HCT116 (cell line): ENCODE data around the gene RXFP4. TPM values are rescaled to one million over a fixed set of nuclear protein-coding genes. Genes with fewer than 3 reads are reported as not detected.

Experiments
- ATAC-seq: fragments of 200-7000 bp; cut with Tn5 transposase; 2 replicates; pipeline ENCODE4 v1.9.1; 2020; ENCODE audit warnings: mild to moderate bottlenecking, moderate library complexity
- BruUV-seq: library from RNA; stranded (reverse); fragments of 400-500 nt; replicated peaks from 2 replicates; lab custom pipeline; 2021; lab: Mats Ljungman, UMichigan
- CTCF ChIA-PET: fragments of 300-600 bp; sonication (Branson Sonifier 250); formaldehyde crosslinking; loops from one replicate; lab custom pipeline; 2021; ENCODE audit warnings: antibody characterized with exemption; lab: Charles Lee
- POLR2A ChIA-PET: fragments of 300-600, 350-600 bp; sonication (Branson Sonifier 250); formaldehyde crosslinking; loops from one replicate; lab custom pipeline; 2021; ENCODE audit warnings: antibody characterized with exemption; lab: Charles Lee
- RAD21 ChIA-PET, 2 experiments: fragments of 300-600 bp; sonication (Branson Sonifier 250); formaldehyde crosslinking; loops; one replicate each; lab custom pipeline; 2023; ENCODE audit warnings: low total read pairs in 2 of 2; ENCODE audit not compliant: uncharacterized antibody in 2 of 2, unreplicated experiment in 2 of 2, low non-redundant PET in 1 of 2; lab: Charles Lee
- DNase-seq: peaks from one replicate; pipeline ENCODE4 v3.0.0-alpha.2; 2010; ENCODE audit warnings: low read depth, low spot score
- H2AFZ ChIP-seq: fragments of 200-600 bp; shearing (Covaris generic), sonication (generic); 2 replicates; pipeline ENCODE4 v1.6.1; 2017; ENCODE audit warnings: low read depth, mixed run types, mixed read lengths, antibody characterized with exemption, low read length; ENCODE audit not compliant: poor library complexity, severe bottlenecking
- H3K27ac ChIP-seq: 2 replicates; pipeline ENCODE4 v1.5.1; 2012; ENCODE audit warnings: low read depth, low read length
- H3K27me3 ChIP-seq: fragments of 200-600 bp; sonication (generic); 2 replicates; pipeline ENCODE4 v1.6.1; 2016; ENCODE audit warnings: mixed run types, low read length, mixed read lengths; ENCODE audit not compliant: insufficient read depth
- H3K36me3 ChIP-seq, 2 experiments: fragments of 200-500 bp in 1 of 2; fragments of 200-600 bp in 1 of 2; sonication (Bioruptor generic) in 1 of 2; sonication (generic) in 1 of 2; 2 replicates each; pipeline versions ENCODE4 v1.5.1 to v1.6.1; 2014 to 2016; ENCODE audit warnings: low read length in 2 of 2, inconsistent platforms in 1 of 2, mixed read lengths in 1 of 2, mixed run types in 1 of 2; ENCODE audit not compliant: insufficient read depth in 2 of 2, control insufficient read depth in 1 of 2
- H3K4me1 ChIP-seq, 2 experiments: fragments of 200-600 bp in 1 of 2; sonication (generic) in 1 of 2; 2 replicates each; pipeline versions ENCODE4 v1.5.1 to v1.6.1; 2012 to 2017; ENCODE audit warnings: low read length in 2 of 2, inconsistent platforms in 1 of 2, mild to moderate bottlenecking in 1 of 2, mixed read lengths in 1 of 2, mixed run types in 1 of 2, moderate library complexity in 1 of 2; ENCODE audit not compliant: insufficient read depth in 2 of 2, control insufficient read depth in 1 of 2
- H3K4me2 ChIP-seq: fragments of 200-600 bp; sonication (generic); 2 replicates; pipeline ENCODE4 v1.6.1; 2017; ENCODE audit warnings: mixed run types, low read length, mixed read lengths
- H3K4me3 ChIP-seq, 2 experiments: fragments of 200-600 bp in 1 of 2; sonication (generic) in 1 of 2; replicated peaks in 1 of 2; 2 replicates each; pipeline ENCODE4 v1.5.1; 2011 to 2016; ENCODE audit warnings: low read length in 2 of 2, control low read depth in 1 of 2, low read depth in 1 of 2, mild to moderate bottlenecking in 1 of 2, mixed read lengths in 1 of 2, mixed run types in 1 of 2
- H3K79me2 ChIP-seq: fragments of 200-600 bp; sonication (generic); 2 replicates; pipeline ENCODE4 v1.6.1; 2017; ENCODE audit warnings: mild to moderate bottlenecking, mixed run types, low read length, moderate library complexity, mixed read lengths; ENCODE audit not compliant: insufficient read depth
- H3K9ac ChIP-seq: fragments of 200-600 bp; sonication (generic); 2 replicates; pipeline ENCODE4 v1.6.1; 2016; ENCODE audit warnings: low read length, mixed read lengths
- H3K9me2 ChIP-seq: fragments of 200-600 bp; sonication (generic), shearing (Covaris generic); 2 replicates; pipeline ENCODE4 v1.6.1; 2017; ENCODE audit warnings: mixed run types, mild to moderate bottlenecking, moderate library complexity; ENCODE audit not compliant: insufficient read depth
- H3K9me3 ChIP-seq, 2 experiments: fragments of 200-500 bp in 1 of 2; fragments of 200-600 bp in 1 of 2; sonication (Bioruptor generic) in 1 of 2; sonication (generic) in 1 of 2; 2 replicates each; pipeline ENCODE4 v1.6.1; 2014 to 2017; ENCODE audit warnings: low read length in 2 of 2, mixed read lengths in 2 of 2, inconsistent platforms in 1 of 2, low read depth in 1 of 2, mild to moderate bottlenecking in 1 of 2, mixed run types in 1 of 2, moderate library complexity in 1 of 2; ENCODE audit not compliant: control insufficient read depth in 1 of 2, insufficient read depth in 1 of 2
- H4K20me1 ChIP-seq: fragments of 200-600 bp; sonication (generic), shearing (Covaris generic); 2 replicates; pipeline ENCODE4 v1.6.1; 2017; ENCODE audit warnings: mixed run types, mild to moderate bottlenecking, moderate library complexity; ENCODE audit not compliant: insufficient read depth
- EGR1 ChIP-seq: IDR thresholded peaks from 2 replicates; pipeline ENCODE4 v1.6.1; 2012; ENCODE audit warnings: low read depth
- ELF1 ChIP-seq: IDR thresholded peaks from 2 replicates; pipeline ENCODE4 v1.6.1; 2012; ENCODE audit warnings: low read depth, borderline replicate concordance
- EZH2 ChIP-seq: fragments of 200-600 bp; sonication (generic); IDR thresholded peaks from 2 replicates; pipeline ENCODE4 v1.6.1; 2017; ENCODE audit warnings: antibody characterized with exemption, mixed run types
- FOSL1 ChIP-seq: IDR thresholded peaks from 2 replicates; pipeline ENCODE4 v1.6.1; 2012; ENCODE audit warnings: low read depth
- POLR2AphosphoS5 ChIP-seq: IDR thresholded peaks from 2 replicates; pipeline ENCODE4 v1.6.1; 2011; ENCODE audit warnings: mild to moderate bottlenecking, low read depth, low read length, moderate library complexity
- SIN3A ChIP-seq: IDR thresholded peaks from 2 replicates; pipeline ENCODE4 v1.6.1; 2012; ENCODE audit warnings: low read depth
- SP1 ChIP-seq: IDR thresholded peaks from 2 replicates; pipeline ENCODE4 v1.6.1; 2012; ENCODE audit warnings: low read depth
- SRF ChIP-seq: IDR thresholded peaks from 2 replicates; pipeline ENCODE4 v1.6.1; 2012; ENCODE audit warnings: low read depth
- TCF7L2 ChIP-seq: IDR thresholded peaks from 2 replicates; pipeline ENCODE4 v1.7.0; 2011; ENCODE audit warnings: borderline replicate concordance, inconsistent platforms; ENCODE audit not compliant: insufficient read depth, insufficient read length; ENCODE audit errors: extremely low read depth
- ZFX ChIP-seq: fragments of 450-650 bp; IDR thresholded peaks from 2 replicates; pipeline ENCODE4 v1.6.1; 2017
- ZNF274 ChIP-seq: fragments of 200-500 bp; sonication (Bioruptor generic); IDR thresholded peaks from 2 replicates; pipeline ENCODE4 v1.6.1; 2014; ENCODE audit warnings: mild to moderate bottlenecking, low read depth, low read length, inconsistent platforms
- intact Hi-C: fragments of 100-400 bp; cut with micrococcal nuclease; formaldehyde crosslinking; loops from 2 replicates; pipeline ENCODE4 v1.10.0; 2022
- total RNA-seq: library from RNA; stranded (reverse); gene quantifications from one replicate; pipeline ENCODE4 v1.2.1, GENCODE V29; 2021; ENCODE audit not compliant: unreplicated experiment
- TF ChIP-seq, protein P1 (sequence below): IDR thresholded peaks from 2 replicates; pipeline ENCODE4 v1.6.1; 2012; ENCODE audit warnings: low read depth
- TF ChIP-seq, protein P2 (sequence below), 3 experiments: fragments of 200-600 bp in 1 of 3; sonication (generic) in 1 of 3; IDR thresholded peaks in 2 of 3; conservative IDR thresholded peaks in 1 of 3; 2 replicates each; pipeline ENCODE4 v1.5.1; 2012 to 2017; ENCODE audit warnings: low read depth in 2 of 3, low read length in 2 of 3, antibody characterized with exemption in 1 of 3, borderline replicate concordance in 1 of 3, control low read depth in 1 of 3, mild to moderate bottlenecking in 1 of 3, mixed read lengths in 1 of 3, mixed run types in 1 of 3, moderate library complexity in 1 of 3; ENCODE audit not compliant: insufficient read depth in 1 of 3
- TF ChIP-seq, protein P3 (sequence below): IDR thresholded peaks from 2 replicates; pipeline ENCODE4 v1.6.1; 2012
- TF ChIP-seq, protein P4 (sequence below): IDR thresholded peaks from 2 replicates; pipeline ENCODE4 v1.6.1; 2012

The RXFP4 gene
- total RNA-seq, 1 experiment from 2014 or later: 0.20 TPM

DNA sequence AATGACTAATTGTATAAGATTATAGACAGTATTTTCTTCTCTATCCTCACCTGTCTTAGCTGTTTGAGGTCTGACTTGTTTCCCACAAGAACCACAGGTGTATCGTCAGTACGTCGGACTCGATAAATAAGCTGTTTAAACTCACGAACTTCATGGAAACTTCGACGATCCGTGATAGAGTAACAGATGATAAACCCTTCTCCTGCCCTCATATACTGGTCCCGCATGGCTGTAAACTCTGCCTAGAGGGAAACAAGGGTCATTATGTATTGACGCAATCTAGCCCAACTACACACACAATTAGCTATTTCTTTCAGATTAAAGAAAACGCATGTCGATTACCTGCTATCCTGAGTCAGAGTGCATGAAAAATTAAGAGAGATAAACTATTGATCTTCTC lies 37.2 kb upstream of the RXFP4 start:
- no peaks in the 10 kb centered on the region for H3K9me2 ChIP-seq
- H4K20me1 ChIP-seq: no peaks in the 10 kb centered on the region
- DNase-seq: no peak
- no peak overlapping the region for H2AFZ ChIP-seq
- ChIA-PET CTCF (no interaction called here), POLR2A (no interaction called here), RAD21 (no interaction called here)
- no peak overlapping the region for H3K27ac ChIP-seq
- intact Hi-C loops: no loop called here
- TF ChIP-seq SRF (no peak), FOSL1 (no peak), SIN3A (no peak), TCF7L2 (no peak), SP1 (no peak), EGR1 (no peak), POLR2AphosphoS5 (no peak), ZNF274 (no peak), ELF1 (no peak), ZFX (no peak), EZH2 (no peak)
- TF ChIP-seq, protein P1, sequence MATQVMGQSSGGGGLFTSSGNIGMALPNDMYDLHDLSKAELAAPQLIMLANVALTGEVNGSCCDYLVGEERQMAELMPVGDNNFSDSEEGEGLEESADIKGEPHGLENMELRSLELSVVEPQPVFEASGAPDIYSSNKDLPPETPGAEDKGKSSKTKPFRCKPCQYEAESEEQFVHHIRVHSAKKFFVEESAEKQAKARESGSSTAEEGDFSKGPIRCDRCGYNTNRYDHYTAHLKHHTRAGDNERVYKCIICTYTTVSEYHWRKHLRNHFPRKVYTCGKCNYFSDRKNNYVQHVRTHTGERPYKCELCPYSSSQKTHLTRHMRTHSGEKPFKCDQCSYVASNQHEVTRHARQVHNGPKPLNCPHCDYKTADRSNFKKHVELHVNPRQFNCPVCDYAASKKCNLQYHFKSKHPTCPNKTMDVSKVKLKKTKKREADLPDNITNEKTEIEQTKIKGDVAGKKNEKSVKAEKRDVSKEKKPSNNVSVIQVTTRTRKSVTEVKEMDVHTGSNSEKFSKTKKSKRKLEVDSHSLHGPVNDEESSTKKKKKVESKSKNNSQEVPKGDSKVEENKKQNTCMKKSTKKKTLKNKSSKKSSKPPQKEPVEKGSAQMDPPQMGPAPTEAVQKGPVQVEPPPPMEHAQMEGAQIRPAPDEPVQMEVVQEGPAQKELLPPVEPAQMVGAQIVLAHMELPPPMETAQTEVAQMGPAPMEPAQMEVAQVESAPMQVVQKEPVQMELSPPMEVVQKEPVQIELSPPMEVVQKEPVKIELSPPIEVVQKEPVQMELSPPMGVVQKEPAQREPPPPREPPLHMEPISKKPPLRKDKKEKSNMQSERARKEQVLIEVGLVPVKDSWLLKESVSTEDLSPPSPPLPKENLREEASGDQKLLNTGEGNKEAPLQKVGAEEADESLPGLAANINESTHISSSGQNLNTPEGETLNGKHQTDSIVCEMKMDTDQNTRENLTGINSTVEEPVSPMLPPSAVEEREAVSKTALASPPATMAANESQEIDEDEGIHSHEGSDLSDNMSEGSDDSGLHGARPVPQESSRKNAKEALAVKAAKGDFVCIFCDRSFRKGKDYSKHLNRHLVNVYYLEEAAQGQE: no peak
- TF ChIP-seq, protein P2, sequence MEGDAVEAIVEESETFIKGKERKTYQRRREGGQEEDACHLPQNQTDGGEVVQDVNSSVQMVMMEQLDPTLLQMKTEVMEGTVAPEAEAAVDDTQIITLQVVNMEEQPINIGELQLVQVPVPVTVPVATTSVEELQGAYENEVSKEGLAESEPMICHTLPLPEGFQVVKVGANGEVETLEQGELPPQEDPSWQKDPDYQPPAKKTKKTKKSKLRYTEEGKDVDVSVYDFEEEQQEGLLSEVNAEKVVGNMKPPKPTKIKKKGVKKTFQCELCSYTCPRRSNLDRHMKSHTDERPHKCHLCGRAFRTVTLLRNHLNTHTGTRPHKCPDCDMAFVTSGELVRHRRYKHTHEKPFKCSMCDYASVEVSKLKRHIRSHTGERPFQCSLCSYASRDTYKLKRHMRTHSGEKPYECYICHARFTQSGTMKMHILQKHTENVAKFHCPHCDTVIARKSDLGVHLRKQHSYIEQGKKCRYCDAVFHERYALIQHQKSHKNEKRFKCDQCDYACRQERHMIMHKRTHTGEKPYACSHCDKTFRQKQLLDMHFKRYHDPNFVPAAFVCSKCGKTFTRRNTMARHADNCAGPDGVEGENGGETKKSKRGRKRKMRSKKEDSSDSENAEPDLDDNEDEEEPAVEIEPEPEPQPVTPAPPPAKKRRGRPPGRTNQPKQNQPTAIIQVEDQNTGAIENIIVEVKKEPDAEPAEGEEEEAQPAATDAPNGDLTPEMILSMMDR (IDR thresholded peaks at IDR 0.05 in 2 of 3, conservative IDR thresholded peaks at IDR 0.05 in 1 of 3; ENCODE audit: borderline replicate concordance in 1 of 3, insufficient read depth in 1 of 3, low read depth in 2 of 3, low read length in 2 of 3): no peak
- TF ChIP-seq, protein P3, sequence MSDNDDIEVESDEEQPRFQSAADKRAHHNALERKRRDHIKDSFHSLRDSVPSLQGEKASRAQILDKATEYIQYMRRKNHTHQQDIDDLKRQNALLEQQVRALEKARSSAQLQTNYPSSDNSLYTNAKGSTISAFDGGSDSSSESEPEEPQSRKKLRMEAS: no peak
- TF ChIP-seq, protein P4, sequence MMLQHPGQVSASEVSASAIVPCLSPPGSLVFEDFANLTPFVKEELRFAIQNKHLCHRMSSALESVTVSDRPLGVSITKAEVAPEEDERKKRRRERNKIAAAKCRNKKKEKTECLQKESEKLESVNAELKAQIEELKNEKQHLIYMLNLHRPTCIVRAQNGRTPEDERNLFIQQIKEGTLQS: no peak
- H3K4me3 ChIP-seq: no peak overlapping the region
- H3K9me3 ChIP-seq: no peaks in the 10 kb centered on the region
- BruUV-seq: no TSS peak
- peaks cover 18% of the 10 kb centered on the region; the same call in 1 of the 2 replicates for H3K79me2 ChIP-seq
- ATAC-seq: no peak
- peaks cover 48 to 59% of the 10 kb centered on the region in 2 experiments for H3K36me3 ChIP-seq
- no peak overlapping the region for H3K4me2 ChIP-seq
- no peaks in the 10 kb centered on the region for H3K27me3 ChIP-seq
- H3K4me1 ChIP-seq: no peaks in the 10 kb centered on the region
- H3K9ac ChIP-seq: no peak overlapping the region
